SH-SY5Y (cell line): ENCODE data around the gene TRAF3.

ENCODE experiments used
- GATA2 ChIP-seq: IDR thresholded peaks from 2 replicates; pipeline ENCODE4 v1.6.1; 2011; ENCODE audit warnings: mild to moderate bottlenecking, low read depth, low read length
- GATA3 ChIP-seq: IDR thresholded peaks from 2 replicates; pipeline ENCODE4 v1.6.1; 2011; ENCODE audit warnings: low read depth, mild to moderate bottlenecking, low read length, moderate library complexity

DNA sequence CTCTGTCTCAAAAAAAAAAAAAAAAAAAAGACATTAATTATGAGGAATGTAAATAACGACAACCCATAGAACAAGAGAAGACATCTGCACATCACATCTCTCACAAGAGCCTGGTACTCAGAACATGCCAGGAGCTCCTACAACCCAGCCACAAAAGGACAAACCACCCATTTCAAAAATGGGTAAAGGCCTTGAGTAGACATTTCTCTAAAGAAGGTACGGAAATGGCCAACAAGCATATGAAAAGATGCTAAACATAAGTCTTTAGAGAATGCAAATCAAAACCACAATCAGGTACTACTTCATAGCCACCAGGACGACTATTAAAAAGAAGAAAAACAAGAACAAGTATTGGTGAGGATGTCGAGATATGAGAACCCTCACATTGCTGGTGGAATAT lies 158.5 kb downstream of the TRAF3 start:
- TF ChIP-seq GATA2: no peak
- no peak for TF ChIP-seq GATA3
